Endothelial cell of umbilical vein (primary cell): ENCODE results near the gene CPVL. TPM values are rescaled to one million over a fixed set of nuclear protein-coding genes. Genes with fewer than 3 reads are reported as not detected.

ENCODE experiments used
- BruUV-seq: library from RNA; stranded (reverse); fragments of 400-500 nt; replicated peaks from 2 replicates; lab custom pipeline; 2021; lab: Mats Ljungman, UMichigan
- CTCF ChIA-PET: fragments of 300-600, 350-600 bp; sonication (Branson Sonifier 250); formaldehyde crosslinking; loops from one replicate; lab custom pipeline; 2021; ENCODE audit warnings: antibody characterized with exemption, inconsistent platforms; lab: Charles Lee
- POLR2A ChIA-PET: fragments of 300-600, 350-600 bp; sonication (Branson Sonifier 250); formaldehyde crosslinking; loops from one replicate; lab custom pipeline; 2021; ENCODE audit warnings: antibody characterized with exemption, inconsistent platforms; lab: Charles Lee
- DNase-seq: peaks from one replicate; pipeline ENCODE4 v3.0.0-alpha.2; 2011; ENCODE audit warnings: low read depth, low spot score
- FAIRE-seq: peaks from 2 replicates; lab custom pipeline; 2011; peaks lifted over from hg19 to GRCh38; lab: Jason Lieb, UNC
- H2AFZ ChIP-seq: 2 replicates; pipeline ENCODE4 v1.6.0; 2012; ENCODE audit warnings: low read depth, low read length, control low read depth, inconsistent platforms
- H3K27ac ChIP-seq: 2 replicates; pipeline ENCODE4 v1.5.1; 2011; ENCODE audit warnings: low read depth, mild to moderate bottlenecking, control low read depth, low read length, moderate library complexity; ENCODE audit not compliant: insufficient read depth
- H3K27me3 ChIP-seq, 2 experiments: 2 replicates each; pipeline versions ENCODE4 v1.6.0 to v1.6.1; 2011; ENCODE audit warnings: low read length in 2 of 2, mixed read lengths in 1 of 2; ENCODE audit not compliant: control insufficient read depth in 2 of 2, insufficient read depth in 2 of 2
- H3K36me3 ChIP-seq, 2 experiments: 2 replicates in 1 of 2; 3 replicates in 1 of 2; pipeline ENCODE4 v1.5.1; 2011; ENCODE audit warnings: low read length in 2 of 2, mild to moderate bottlenecking in 1 of 2, moderate library complexity in 1 of 2; ENCODE audit not compliant: control insufficient read depth in 2 of 2, insufficient read depth in 2 of 2; ENCODE audit errors: extremely low read depth in 1 of 2
- H3K4me1 ChIP-seq: 3 replicates; pipeline ENCODE4 v1.5.1; 2011; ENCODE audit warnings: mild to moderate bottlenecking, low read length; ENCODE audit not compliant: control insufficient read depth, insufficient read depth; ENCODE audit errors: extremely low read depth
- H3K4me2 ChIP-seq: 2 replicates; pipeline ENCODE4 v1.6.1; 2011; ENCODE audit warnings: low read length, control low read depth, mixed read lengths; ENCODE audit not compliant: insufficient read depth
- H3K4me3 ChIP-seq, 3 experiments: fragments of 200-600 bp in 1 of 3; sonication (generic), shearing (Covaris generic) in 1 of 3; replicated peaks in 1 of 3; 2 replicates each; pipeline ENCODE4 v1.5.1; 2011 to 2016; ENCODE audit warnings: control low read depth in 3 of 3, low read length in 3 of 3, mild to moderate bottlenecking in 2 of 3, inconsistent platforms in 1 of 3, low read depth in 1 of 3, moderate library complexity in 1 of 3; ENCODE audit not compliant: insufficient read depth in 1 of 3
- H3K79me2 ChIP-seq: 2 replicates; pipeline ENCODE4 v1.6.0; 2012; ENCODE audit warnings: low read length, inconsistent platforms; ENCODE audit not compliant: control insufficient read depth, insufficient read depth
- H3K9ac ChIP-seq: replicated peaks from 2 replicates; pipeline ENCODE3; 2011; ENCODE audit warnings: low read length, control low read depth; ENCODE audit not compliant: insufficient read depth; ENCODE audit errors: extremely low read depth
- H3K9me1 ChIP-seq: replicated peaks from 3 replicates; pipeline ENCODE4 v1.6.0; 2011; ENCODE audit warnings: mild to moderate bottlenecking, low read length; ENCODE audit not compliant: control insufficient read depth, insufficient read depth; ENCODE audit errors: extremely low read depth
- H3K9me3 ChIP-seq: replicated peaks from 2 replicates; pipeline ENCODE4 v1.5.1; 2012; ENCODE audit warnings: low read length, inconsistent platforms; ENCODE audit not compliant: control insufficient read depth, insufficient read depth
- H4K20me1 ChIP-seq: replicated peaks from 2 replicates; pipeline ENCODE3; 2011; ENCODE audit warnings: mild to moderate bottlenecking, low read length; ENCODE audit not compliant: control insufficient read depth, insufficient read depth; ENCODE audit errors: extremely low read depth
- FOS ChIP-seq: IDR thresholded peaks from 2 replicates; pipeline ENCODE4 v1.6.1; 2011; ENCODE audit warnings: mild to moderate bottlenecking, low read length, moderate library complexity, borderline replicate concordance; ENCODE audit not compliant: insufficient read depth
- GATA2 ChIP-seq: IDR thresholded peaks from 2 replicates; pipeline ENCODE4 v1.7.0; 2011; ENCODE audit warnings: low read depth, mild to moderate bottlenecking, moderate library complexity, mixed read lengths, low read length; ENCODE audit not compliant: insufficient read length, insufficient read depth
- JUN ChIP-seq: IDR thresholded peaks from 2 replicates; pipeline ENCODE4 v1.6.1; 2011; ENCODE audit warnings: borderline replicate concordance, low read depth; ENCODE audit not compliant: insufficient read length, insufficient read depth
- MAX ChIP-seq: IDR thresholded peaks from 2 replicates; pipeline ENCODE4 v1.6.1; 2011; ENCODE audit not compliant: insufficient read depth, insufficient read length
- MYC ChIP-seq: IDR thresholded peaks from one replicate; pipeline ENCODE4 v1.6.1; 2011; ENCODE audit warnings: mild to moderate bottlenecking, low read depth, low read length
- POLR2A ChIP-seq: IDR thresholded peaks from 2 replicates; pipeline ENCODE4 v1.6.1; 2012; ENCODE audit warnings: low read depth, mild to moderate bottlenecking, control low read depth, low read length
- POLR2AphosphoS5 ChIP-seq: IDR thresholded peaks from 2 replicates; pipeline ENCODE4 v1.6.1; 2012; ENCODE audit warnings: low read depth, mild to moderate bottlenecking, control low read depth, low read length, moderate library complexity; ENCODE audit not compliant: insufficient read depth
- dilution Hi-C: fragments of 300-500 bp; cut with MboI; formaldehyde crosslinking; loops from one replicate; pipeline ENCODE4 v1.15.0; 2019; ENCODE audit warnings: low sequenced_read_pairs; ENCODE audit not compliant: extremely low pct_ligation_motif_present
- intact Hi-C: fragments of 100-400 bp; cut with micrococcal nuclease; formaldehyde crosslinking; loops from one replicate; pipeline ENCODE4 v1.10.0; 2022
- polyA plus RNA-seq, 4 experiments: library from polyadenylated mRNA; depleted of rRNA in 3 of 4; stranded (reverse) in 3 of 4; unstranded in 1 of 4; fragments of >200 nt; gene quantifications; 2 replicates each; pipeline versions ENCODE4 v1.2.1 to v1.2.3, GENCODE V29; 2011 to 2012; ENCODE audit warnings: missing spikeins in 1 of 4
- total RNA-seq: library from RNA; stranded (reverse); gene quantifications from 2 replicates; pipeline ENCODE4 v1.2.3, GENCODE V29; 2021

Gene CPVL
- total and polyA plus RNA-seq, 2 donors (not counting 3 experiments of a cell fraction or from before 2014, with no cell fraction given) = 0.14 TPM; not detected in 1

- FAIRE-seq (no peak), DNase-seq (no peak)
- Histone ChIP-seq H3K4me2 (no peak overlapping the region), H3K79me2 (no peaks in the 10 kb centered on the region), H3K27ac (no peak overlapping the region), H3K36me3 (no peaks in the 10 kb centered on the region), H3K4me3 (no peak overlapping the region), H3K9me1 (no peaks in the 10 kb centered on the region), H3K4me1 (no peaks in the 10 kb centered on the region), H4K20me1 (no peaks in the 10 kb centered on the region), H3K27me3 (peaks cover 3 to 9% of the 10 kb centered on the region in 2 experiments), H2AFZ (no peak overlapping the region), H3K9me3 (no peaks in the 10 kb centered on the region), H3K9ac (no peak overlapping the region)
- BruUV-seq = no TSS peak
- TF ChIP-seq JUN (no peak), POLR2A (no peak), MYC (no peak), FOS (no peak), POLR2AphosphoS5 (no peak), MAX (no peak), GATA2 (no peak)
- dilution Hi-C loops (no loop called here), intact Hi-C loops (no loop called here)
- CTCF ChIA-PET = interaction anchor here (0.9 kb wide), 2 partner anchors 10 to 63 kb away, joined by 3 read pairs; no protein-coding TSS in a partner anchor
- POLR2A ChIA-PET = no interaction called here
Measured at GRCh38 chr7:28990200-28990960, 156.0 kb downstream of the CPVL start.
